Esophagus muscularis mucosa (tissue), 4 donors: ENCODE data around the gene BDKRB2. TPM values are rescaled to one million over a fixed set of nuclear protein-coding genes. Genes with fewer than 3 reads are reported as not detected.

ENCODE experiments used
- DNase-seq: peaks from one replicate; pipeline ENCODE4 v3.0.0-alpha.2; 2017; ENCODE audit errors: extremely low spot score
- H3K27ac ChIP-seq, 4 donors: fragments of 200-600 bp; sonication (generic); replicated peaks in 1 of 4; 1 replicate in 3 of 4; 2 replicates in 1 of 4; pipeline ENCODE4 v1.5.1; 2016 to 2019; ENCODE audit warnings: mild to moderate bottlenecking in 1 of 4
- H3K27me3 ChIP-seq, 4 donors: fragments of 200-600 bp; sonication (generic); one replicate each; pipeline versions ENCODE4 v1.5.1 to v1.6.0; 2016 to 2019
- H3K36me3 ChIP-seq, 4 donors: fragments of 200-600 bp; sonication (generic); one replicate each; pipeline ENCODE4 v1.5.1; 2016 to 2019
- H3K4me1 ChIP-seq, 4 donors: fragments of 200-600 bp; sonication (generic); one replicate each; pipeline ENCODE4 v1.5.1; 2016 to 2019
- H3K4me3 ChIP-seq, 4 donors: fragments of 200-600 bp; sonication (generic); 1 replicate in 2 of 4; 2 replicates in 2 of 4; pipeline ENCODE4 v1.5.1; 2016 to 2019; ENCODE audit warnings: mild to moderate bottlenecking in 4 of 4, moderate library complexity in 1 of 4
- H3K9me3 ChIP-seq, 4 donors: fragments of 200-600 bp; sonication (generic); 1 replicate in 3 of 4; 2 replicates in 1 of 4; pipeline ENCODE4 v1.5.1; 2016 to 2019
- CTCF ChIP-seq, 3 experiments: fragments of 200-600 bp in 2 of 3; fragments of 450-650 bp in 1 of 3; sonication (generic) in 2 of 3; IDR thresholded peaks; one replicate each; pipeline ENCODE4 v1.5.1; 2017 to 2019; ENCODE audit warnings: antibody characterized with exemption in 3 of 3, mild to moderate bottlenecking in 2 of 3, moderate library complexity in 1 of 3
- EP300 ChIP-seq: sonication (generic); formaldehyde crosslinking; IDR thresholded peaks from one replicate; pipeline ENCODE4 v1.6.1; 2017; ENCODE audit warnings: antibody characterized with exemption
- POLR2A ChIP-seq: fragments of 450-650 bp; IDR thresholded peaks from one replicate; pipeline ENCODE4 v1.6.1; 2017; ENCODE audit warnings: antibody characterized with exemption, moderate library complexity, mild to moderate bottlenecking, low read depth
- POLR2AphosphoS5 ChIP-seq, 2 donors: sonication (generic); formaldehyde crosslinking; IDR thresholded peaks; one replicate each; pipeline ENCODE4 v1.6.1; 2017; ENCODE audit warnings: antibody characterized with exemption in 2 of 2
- WGBS: methylation state at CpG from one replicate; pipeline ENCODE4 v1.1.5; 2018; 5-methylcytosine and 5-hydroxymethylcytosine counted together
- intact Hi-C: fragments of 100-400 bp; cut with DNase I; formaldehyde crosslinking; loops from one replicate; pipeline ENCODE4 v1.15.1; 2023
- total RNA-seq, 4 donors: library from RNA; depleted of rRNA; stranded (reverse); fragments of >200 nt; gene quantifications; one replicate each; pipeline versions ENCODE4 v1.1.0 to v1.2.1, GENCODE V29; 2016

Gene BDKRB2
- total RNA-seq, 4 donors from 2014 or later = 5.8 to 16.1 (median 10.0) TPM

GRCh38 chr14:96160076-96160912, 44.3 kb upstream of the BDKRB2 start:
- no peaks in the 10 kb centered on the region for H3K36me3 ChIP-seq
- H3K27ac ChIP-seq = no peak overlapping the region
- DNase-seq = no peak
- H3K4me1 ChIP-seq = no peaks in the 10 kb centered on the region
- TF ChIP-seq POLR2A = no peak
- no peak for TF ChIP-seq EP300
- no peak for TF ChIP-seq CTCF (IDR thresholded peaks at IDR 0.05)
- TF ChIP-seq POLR2AphosphoS5 (IDR thresholded peaks at IDR 0.05) = no peak
- H3K27me3 ChIP-seq = no peaks in the 10 kb centered on the region
- 74% methylated on average over 8 of the region's 8 CpGs for WGBS
- intact Hi-C loops = no loop called here
- H3K4me3 ChIP-seq = no peak overlapping the region
- H3K9me3 ChIP-seq = no peaks in the 10 kb centered on the region

- no peak for DNase-seq
- peaks cover 0 to 5% (median under 1%) of the 10 kb centered on the region in 4 donors for H3K4me1 ChIP-seq
- intact Hi-C loops = no loop called here
- no peaks in the 10 kb centered on the region for H3K9me3 ChIP-seq
- H3K27ac ChIP-seq = no peak overlapping the region
- no peaks in the 10 kb centered on the region for H3K36me3 ChIP-seq
- no peaks in the 10 kb centered on the region for H3K27me3 ChIP-seq
- no peak overlapping the region for H3K4me3 ChIP-seq
- WGBS = 88% methylated on average over 4 of the region's 4 CpGs
- TF ChIP-seq CTCF (IDR thresholded peaks at IDR 0.05) (no peak), EP300 (no peak), POLR2AphosphoS5 (IDR thresholded peaks at IDR 0.05) (no peak), POLR2A (no peak)
These were observed 43.7 kb upstream of the BDKRB2 start for GRCh38 chr14:96160913-96161310.

GRCh38 chr14:96161636-96162035, 43.0 kb upstream of the BDKRB2 start:
- Histone ChIP-seq H3K36me3 (no peaks in the 10 kb centered on the region), H3K9me3 (no peaks in the 10 kb centered on the region), H3K27me3 (no peaks in the 10 kb centered on the region), H3K4me1 (peaks cover 0 to 12% (median 6%) of the 10 kb centered on the region in 4 donors), H3K27ac (no peak overlapping the region), H3K4me3 (no peak overlapping the region)
- intact Hi-C loops = no loop called here
- no peak for DNase-seq
- TF ChIP-seq POLR2A (no peak), POLR2AphosphoS5 (IDR thresholded peaks at IDR 0.05) (no peak), CTCF (IDR thresholded peaks at IDR 0.05) (no peak), EP300 (no peak)
- 100% methylated on average over 2 of the region's 2 CpGs for WGBS

- intact Hi-C loops = no loop called here
- Histone ChIP-seq H3K27me3 (no peaks in the 10 kb centered on the region), H3K4me1 (peaks cover 0 to 18% (median 10%) of the 10 kb centered on the region in 4 donors), H3K36me3 (no peaks in the 10 kb centered on the region), H3K9me3 (no peaks in the 10 kb centered on the region), H3K27ac (no peak overlapping the region), H3K4me3 (no peak overlapping the region)
- no peak for DNase-seq
- no peak for TF ChIP-seq CTCF (IDR thresholded peaks at IDR 0.05)
- no peak for TF ChIP-seq POLR2AphosphoS5 (IDR thresholded peaks at IDR 0.05)
- no peak for TF ChIP-seq POLR2A
- TF ChIP-seq EP300 = no peak
- WGBS = 95% methylated on average over 6 of the region's 6 CpGs
These were observed 42.4 kb upstream of the BDKRB2 start for GRCh38 chr14:96162265-96162664.
